ENCODE data around the gene CLPTM1L.
"Not testable (repeated sequence)": the region's sequence is repeated elsewhere in the genome, so short reads cannot be mapped to it uniquely, and the experiment has no call there.

Gene CLPTM1L

DNA sequence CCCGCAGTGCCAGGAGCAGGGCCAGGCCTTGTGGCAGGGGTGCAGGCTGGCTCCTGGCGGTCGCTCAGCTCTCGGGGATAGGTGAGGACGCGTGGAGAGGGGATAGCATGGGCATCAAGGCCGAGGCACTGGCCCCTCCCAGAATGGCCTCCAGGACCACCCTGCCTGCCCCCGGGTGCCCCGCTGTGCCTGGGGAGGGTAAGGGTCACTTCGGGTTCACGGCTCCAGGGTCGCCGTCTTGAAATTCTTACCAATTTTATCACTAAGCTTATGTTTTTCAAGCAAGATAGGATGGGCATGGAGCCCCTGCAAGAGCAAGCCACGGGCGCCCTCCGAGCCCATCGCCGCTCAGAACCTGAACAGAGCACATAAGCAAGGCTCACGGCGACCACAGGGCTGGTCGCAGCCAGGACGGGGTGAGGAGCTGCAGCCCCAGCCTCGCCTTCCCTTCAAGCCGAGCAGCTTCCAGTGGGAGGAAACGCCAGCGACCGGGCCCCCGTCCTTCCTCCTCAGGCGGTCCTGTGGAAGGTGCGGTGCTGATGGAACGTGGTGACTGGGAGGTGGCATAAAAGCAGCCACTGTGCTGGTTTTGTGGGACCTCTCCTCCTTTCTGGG, 14.2 kb upstream of the CLPTM1L start:
- no peak for DNase-seq (ENCODE audit: low read depth)

DNA sequence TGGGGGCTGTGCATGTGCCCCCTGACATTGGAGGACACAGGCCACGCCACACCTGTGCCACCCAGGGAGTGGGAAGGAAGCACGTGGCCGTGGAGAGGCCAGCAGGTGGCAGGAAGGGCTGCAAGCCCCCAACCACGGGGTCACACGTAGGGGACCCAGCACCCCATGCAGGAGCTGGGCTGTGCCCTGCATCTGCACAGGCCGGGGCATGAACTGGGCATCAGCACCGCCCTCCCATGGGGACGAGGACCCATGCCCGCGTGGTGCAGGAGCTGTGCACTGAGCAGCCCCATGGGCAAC, 13.8 kb upstream of the CLPTM1L start:
- no peak for DNase-seq (ENCODE audit: low read depth)

DNA sequence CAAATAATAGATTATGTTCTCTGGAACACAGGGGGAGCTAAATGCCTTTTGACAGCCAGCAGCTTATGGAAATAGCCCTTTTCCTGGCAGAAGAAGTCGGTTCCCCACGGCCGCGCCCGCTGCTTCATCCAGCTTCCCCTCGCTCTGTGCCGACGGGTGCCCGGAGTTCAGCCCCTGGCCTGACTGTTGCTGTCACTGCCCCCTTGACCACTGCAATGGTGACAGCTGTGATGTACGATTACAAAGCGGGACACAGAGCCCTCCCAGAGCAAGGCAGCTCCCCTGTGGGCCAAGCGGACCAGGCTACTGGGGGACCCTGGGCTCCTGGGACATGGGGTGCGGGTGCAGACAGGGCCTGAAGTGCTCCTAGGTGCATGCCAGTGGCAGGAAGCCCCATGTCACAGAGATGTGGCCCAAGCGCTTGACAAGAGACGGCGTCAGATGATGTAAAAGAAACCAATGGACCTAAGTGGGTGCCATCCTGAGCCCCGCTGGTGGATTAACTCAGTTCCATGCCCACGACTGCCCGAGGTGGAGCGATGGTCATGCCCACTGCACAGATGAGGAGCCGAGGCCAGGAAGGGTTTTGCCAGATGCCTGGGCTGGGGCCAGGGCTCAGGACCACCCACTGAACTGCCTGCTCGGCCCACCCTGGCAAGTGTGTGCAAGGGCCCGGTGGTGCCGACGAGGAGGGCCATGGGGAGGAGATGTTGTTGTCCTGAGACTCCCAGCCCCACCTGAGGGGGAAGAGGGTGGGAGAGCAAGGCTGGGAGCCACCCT, 13.2 kb upstream of the CLPTM1L start:
- DNase-seq (ENCODE audit: low read depth) = no peak

DNA sequence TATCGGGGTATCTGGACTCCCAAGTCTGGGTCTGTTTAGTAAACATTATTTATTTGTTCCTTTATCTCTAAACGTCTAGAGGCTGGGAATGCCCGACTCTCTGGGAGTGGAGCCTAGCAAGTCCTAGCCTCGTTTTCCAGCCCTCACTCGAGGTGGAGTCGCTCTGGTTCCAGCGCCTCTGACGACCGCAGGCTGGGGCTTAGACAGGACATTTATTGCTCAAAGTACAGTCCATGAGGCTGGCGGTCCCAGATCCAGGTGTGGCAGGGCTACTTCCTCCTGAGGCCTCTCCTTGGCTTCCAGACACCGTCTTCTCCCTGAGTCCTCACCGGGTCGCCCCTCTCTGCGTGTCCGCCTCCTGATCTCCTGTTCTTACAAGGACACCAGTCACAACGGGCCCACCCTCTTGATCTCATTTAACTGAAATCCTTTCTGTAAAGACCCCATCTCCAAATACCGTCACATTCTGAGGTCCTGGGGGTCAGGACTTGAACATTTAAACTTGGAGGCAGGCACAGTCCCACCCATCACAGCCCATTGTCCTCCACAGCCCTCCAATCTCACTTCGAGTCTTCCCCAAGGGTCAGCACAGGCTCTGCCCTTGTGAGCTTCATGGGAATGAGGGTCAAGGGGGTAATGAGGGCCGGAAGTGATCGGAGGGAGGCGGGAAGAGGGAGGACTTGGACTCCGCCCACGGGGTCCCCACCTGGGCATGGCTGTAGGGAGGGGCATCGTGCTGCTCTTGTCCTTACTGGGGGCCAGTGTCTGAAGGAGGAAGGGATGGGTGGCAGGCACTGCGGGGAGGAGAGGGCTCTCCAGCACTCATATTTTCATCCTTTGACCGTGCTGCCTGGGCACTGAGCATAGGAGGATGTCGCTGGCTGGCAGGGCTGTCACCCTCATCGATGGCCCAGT, 12.2 kb upstream of the CLPTM1L start:
- DNase-seq (ENCODE audit: low read depth) = no peak

DNA sequence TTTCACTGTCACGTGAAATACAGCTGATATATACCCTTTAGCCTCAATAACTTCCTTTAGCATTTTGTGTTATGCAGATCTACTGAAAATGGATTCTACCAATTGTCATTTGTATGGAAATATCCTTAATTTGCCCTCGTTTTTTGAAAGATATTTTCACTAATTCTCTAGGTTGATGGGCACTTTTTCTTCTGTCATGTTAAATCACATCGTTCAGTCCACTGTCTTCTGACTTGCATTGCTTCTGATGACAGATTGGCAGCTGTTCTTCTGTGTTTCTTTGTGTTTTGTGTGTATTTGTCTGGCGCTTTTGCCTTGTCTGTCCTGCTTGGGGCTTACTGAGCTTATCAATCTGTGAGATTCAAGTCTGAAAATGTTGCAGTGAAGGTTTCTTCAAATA, 9.7 kb upstream of the CLPTM1L start:
- DNase-seq (ENCODE audit: low read depth) = no peak

DNA sequence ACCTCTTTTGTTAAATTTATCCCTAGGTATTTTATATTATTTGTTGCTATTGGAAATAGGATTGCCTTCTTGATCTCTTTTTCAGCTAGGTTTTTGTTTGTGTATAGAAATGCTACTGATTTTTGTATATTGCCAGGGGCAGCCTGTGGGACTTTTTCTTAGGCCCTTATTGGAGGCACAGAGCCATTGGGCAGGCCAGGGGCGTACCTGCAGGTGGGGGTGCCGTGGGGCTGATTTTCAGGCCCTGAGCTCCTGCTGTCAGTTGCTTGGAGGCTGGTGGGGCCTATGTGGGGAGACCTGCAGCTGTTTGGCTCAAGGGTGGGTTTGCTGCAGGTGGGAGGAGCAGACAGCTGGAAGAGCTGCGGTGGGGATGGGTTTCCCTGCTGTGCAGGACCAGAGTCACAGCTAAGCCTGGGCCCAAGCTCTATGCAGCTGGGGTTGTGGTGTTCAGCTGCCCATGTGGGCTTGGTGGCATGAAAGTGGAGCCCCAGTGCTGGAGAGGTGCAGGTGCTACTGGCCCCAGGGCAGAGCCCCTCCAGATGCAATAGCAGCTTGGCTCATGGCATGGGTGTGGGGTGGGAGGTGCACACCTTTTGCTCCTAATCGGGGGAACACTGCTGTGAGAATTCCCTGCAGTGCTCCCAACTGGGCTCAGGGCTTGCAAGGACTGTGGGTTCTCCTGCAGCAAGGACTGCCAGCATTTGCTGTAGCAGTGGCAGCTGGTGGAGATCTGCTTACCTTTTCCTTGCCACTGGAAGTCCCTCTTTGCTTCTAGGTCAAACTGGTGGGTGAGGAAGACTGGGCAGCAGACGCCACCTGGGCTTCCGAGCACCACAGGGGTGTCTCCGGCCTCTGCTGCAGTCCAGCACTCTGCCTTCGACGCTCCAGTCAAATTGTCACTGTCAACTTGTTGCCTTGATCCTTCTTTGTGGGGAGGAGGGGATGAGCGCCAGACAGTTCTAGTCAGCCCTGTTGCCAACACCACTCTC, 7.6 kb upstream of the CLPTM1L start:
- no peak for DNase-seq (ENCODE audit: low read depth)

DNA sequence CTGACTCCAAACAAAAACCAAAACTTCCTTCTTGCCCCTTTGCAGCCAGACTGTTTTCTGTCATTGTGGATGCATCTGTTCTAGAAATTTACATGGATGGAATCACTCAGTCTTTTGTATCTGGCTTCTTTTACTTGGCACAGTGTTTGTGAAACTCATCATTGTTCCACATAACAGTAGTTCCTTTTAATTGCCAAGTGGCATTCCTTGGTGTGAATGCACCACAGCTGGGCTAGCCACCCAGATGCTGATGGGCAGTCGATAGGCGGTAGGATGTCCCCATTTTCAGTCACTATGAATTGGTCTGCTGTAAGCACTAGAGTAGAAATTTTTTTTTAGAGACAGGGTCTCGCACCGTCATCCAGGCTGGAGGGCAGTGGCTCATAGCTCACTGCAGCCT, 6.3 kb upstream of the CLPTM1L start:
- DNase-seq (ENCODE audit: low read depth) = no peak

DNA sequence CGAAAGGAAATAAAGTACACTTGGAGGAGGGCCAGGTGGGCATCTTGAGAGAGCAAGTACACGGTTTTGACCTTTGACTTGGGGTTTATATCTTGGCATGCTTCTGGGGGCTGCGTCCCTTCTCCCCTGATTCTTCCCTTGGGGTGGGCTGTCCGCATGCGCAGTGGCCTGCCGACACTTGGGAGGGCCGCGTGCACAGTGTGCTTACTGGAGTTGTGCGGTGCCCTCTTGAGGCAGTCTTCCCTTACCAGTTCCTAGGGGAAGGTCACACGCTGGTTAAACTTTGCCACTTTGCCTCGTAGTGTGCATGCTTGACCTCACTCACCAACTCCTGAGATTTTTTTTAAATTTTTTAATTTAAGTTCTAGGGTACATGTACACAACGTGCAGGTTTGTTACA, 4.3 kb upstream of the CLPTM1L start:
- no peak for DNase-seq (ENCODE audit: low read depth)

DNA sequence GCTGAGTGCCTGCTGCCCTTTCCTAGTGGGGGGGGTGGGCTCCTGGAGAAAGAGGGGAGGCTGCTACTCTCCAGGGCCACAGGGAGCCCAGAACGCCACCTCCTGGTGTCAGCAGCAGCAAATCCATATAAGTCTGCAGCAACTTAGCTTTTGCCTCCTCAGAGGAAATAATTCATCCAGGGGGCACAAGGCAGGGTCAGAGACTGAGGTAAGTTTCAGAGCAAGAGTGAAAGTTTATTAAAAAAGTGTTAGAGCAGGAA, 4.0 kb upstream of the CLPTM1L start:
- no peak for DNase-seq (ENCODE audit: low read depth)

DNA sequence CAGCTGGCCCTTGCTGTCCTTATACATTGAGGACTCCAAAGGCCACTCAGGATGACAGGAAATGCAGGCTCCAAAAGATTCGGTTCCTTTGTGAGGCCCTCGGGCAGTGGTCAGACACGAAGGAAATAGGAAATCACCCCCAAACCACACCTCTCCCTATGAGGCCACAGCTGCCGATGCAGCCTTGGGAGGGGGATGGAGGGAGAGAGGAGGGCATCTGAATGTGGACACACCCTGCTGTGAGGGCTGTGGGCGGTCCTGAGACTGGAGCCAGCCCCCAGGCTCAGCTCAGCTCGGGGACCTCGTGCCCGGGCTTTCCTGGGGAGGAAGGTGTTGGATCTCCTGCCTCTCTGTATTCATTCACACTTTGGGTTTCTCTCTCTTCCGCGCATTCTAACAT, 2.7 kb upstream of the CLPTM1L start:
- no peak for DNase-seq (ENCODE audit: low read depth)

DNA sequence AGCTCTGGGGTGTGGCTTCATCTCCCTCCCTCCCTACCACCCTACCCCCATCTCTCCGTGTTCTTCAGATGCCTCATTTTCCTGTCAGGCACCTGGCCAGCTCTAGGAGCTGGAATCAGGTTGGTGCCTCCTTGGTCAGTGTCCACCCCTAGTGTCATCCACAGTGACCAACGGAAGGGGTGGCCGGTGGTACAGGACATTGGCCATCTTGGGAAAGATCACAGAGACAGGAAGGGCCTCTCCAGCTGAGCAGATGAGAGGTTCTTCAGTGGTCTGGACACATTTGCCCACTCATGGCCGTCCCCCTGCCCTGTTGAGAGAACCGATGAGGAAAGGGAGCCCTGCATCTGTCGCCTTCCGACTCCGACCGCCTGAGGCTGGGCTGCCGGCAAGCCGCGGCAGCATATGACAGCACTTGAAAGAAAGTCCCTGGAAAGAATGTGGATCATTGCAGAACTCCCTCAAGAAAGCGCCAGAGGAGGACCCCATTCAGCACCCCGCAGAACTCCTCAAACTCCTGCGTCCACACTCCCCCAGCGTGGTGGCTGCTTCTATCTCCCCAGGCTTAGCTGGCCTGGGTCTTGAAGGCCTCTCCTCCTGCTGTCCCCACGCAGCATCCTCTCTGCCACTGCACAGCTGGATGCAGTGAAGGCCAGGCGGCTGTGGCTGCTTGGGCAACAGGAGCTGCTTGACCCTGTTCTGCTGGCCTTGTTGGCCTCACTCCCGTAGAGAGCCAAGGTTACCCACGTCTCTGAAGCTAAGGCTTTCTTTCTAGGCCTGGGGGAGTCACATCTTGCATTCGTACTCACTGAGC, 1.9 kb upstream of the CLPTM1L start:
- no peak for DNase-seq (ENCODE audit: low read depth)

DNA sequence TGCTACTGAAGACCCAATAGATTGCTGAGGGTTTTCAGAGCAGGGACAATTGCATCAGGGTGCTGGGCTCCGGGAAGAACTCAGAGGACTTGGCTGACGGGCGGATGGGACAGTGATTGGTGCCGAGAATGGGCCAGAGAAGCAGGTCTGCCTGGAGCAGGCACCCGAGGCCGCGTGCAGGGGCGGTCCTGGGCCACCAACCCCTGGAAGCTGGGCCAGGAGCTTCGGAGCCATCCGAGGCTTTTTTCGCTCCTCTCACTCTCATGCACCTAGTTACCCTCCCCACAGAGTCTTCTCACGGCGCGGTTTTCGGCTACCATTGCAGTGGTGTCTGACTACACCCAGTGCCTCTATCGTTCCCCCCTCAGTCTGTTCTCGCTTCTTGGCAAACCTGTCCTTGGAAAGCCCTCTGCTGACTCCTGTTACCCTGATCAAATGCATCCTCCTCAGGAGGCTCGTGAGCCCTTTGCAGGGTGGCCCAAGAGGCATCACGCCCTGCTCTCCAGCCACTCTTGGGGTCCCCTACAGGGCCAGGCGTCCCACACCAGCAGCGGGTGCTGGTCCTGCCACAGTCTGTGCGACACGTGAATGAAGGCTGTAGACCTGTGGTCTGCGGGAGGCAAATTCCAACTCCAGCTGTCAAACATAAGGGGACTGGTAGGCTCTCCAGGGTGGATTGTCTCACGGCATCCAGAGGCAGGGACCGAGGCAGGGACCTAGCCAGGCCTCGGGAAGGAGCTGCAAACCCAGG, 1.2 kb upstream of the CLPTM1L start:
- DNase-seq (ENCODE audit: low read depth) = no peak

DNA sequence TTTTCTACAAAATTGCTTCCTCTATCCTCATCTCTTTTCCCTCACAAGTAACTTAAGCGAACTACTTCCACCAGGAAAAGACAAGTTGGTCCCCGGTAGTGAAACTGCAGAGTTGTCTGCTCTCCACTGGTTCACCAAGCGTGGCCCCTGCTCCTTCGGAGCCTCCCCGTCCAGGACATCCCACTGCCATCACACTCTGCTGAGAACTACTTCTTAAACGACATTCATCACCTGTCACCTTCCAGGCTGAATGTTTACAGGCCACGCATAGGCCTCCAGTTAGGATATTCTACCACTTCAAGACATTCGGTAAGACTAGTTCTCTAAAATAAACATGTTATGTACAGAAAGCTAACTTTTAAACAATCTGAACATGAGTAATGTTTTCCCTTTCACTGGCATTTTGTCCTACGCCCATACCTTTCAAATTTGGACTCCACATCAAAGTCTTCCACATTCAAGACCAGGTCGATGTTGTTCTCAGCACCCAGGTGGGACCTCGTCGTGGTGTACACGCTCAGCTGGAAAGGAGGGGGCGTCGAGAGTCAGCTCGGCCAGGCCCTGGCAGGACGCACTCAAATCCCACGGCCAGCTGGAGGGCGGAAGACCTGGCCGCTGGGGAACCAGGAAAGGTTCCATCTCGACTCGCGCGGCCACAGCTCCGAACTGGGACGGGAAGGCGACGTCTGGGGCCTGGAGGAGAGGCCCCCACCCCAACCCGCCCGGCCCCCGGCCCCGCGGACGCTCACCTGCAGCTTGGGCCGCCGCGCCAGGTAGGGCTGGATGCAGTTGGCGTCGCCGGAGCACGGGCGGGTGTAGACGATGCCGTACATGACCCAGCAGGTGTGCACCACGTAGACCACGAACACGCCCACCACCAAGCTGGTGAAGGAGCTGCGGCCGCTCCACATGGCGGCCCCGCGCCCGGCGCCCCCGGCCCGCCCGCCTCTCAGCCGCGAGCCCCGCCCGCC, 683 bp downstream of the CLPTM1L start:
- DNase-seq (ENCODE audit: low read depth) = peak; percentile 13

DNA sequence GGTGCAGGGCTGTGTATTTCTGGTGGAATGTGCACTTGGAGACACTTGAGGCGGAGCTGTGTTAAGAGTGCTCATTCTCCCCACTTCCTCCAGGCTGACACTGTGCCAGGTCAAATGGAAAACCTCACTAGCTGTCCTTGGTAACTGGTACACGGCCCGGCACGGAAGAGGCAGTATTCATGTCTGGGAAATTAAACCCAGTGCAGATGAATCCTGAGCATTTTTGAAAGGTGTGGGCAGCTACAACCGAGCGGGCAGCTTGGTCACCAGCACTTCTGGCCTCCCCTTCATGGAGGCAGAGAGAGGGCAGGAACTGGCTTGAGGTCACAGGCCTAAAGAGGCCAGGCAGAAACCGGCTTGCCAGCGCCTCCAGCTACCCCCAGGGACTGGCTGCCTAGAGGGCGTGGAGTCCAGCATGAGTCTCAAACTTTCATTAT, 1.6 kb downstream of the CLPTM1L start:
- no peak for DNase-seq (ENCODE audit: low read depth)

DNA sequence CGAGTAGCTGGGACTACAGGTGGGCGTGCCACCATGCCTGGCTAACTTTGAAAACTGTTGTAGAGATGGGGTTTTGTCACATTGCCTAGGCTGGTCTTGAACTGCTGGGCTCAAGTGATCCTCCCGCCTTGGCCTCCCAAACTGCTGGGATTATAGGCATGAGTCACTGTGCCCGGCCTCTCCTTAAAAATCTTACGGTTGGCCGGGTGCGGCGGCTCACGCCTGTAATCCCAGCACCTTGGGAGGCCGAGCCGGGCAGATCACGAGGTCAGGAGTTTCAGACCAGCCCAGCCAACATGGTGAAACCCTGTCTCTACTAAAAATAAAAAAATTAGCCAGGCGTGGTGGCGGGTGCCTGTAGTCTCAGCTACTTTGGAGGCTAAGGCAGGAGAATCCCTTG, 2.2 kb downstream of the CLPTM1L start:
- DNase-seq (ENCODE audit: low read depth) = not testable (repeated sequence)

DNA sequence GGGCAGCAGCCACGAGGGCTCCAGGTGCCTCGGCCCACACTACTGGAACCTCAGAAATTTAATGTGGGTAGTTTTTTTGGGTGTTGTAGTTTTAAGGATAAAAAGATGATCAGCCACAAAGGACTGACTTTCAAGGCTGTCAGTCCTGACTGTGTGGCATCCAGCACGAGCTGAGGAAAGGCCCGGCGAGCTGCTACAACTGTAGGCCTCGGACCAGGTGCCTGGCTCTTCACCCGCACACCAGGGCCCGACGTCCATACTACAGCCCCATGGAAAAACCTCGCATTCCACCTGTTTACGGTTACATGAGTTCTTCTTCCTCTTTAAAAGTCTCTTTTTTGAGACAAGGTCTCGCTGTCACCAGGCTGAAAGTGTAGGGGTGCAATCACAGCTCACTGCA, 2.6 kb downstream of the CLPTM1L start:
- DNase-seq (ENCODE audit: low read depth) = no peak

DNA sequence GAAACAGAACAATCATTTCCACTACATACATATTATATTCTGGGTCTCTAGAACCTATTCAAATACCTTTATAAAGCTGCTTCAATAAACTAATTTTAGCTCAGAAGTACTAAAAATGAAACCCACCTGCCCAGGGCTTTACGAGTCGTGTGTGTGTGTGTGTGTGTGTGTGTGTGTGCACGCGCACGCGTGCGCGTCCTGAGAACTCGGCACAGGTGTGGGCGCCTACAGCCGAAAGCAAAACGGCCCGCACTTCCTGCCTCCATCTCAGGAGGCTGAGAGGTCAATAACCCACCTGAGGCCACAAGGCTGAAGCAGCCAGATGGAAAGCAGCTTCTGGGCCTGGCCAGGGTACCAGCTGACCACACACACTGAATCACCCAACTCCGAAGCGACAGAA, 3.0 kb downstream of the CLPTM1L start:
- DNase-seq (ENCODE audit: low read depth) = no peak

DNA sequence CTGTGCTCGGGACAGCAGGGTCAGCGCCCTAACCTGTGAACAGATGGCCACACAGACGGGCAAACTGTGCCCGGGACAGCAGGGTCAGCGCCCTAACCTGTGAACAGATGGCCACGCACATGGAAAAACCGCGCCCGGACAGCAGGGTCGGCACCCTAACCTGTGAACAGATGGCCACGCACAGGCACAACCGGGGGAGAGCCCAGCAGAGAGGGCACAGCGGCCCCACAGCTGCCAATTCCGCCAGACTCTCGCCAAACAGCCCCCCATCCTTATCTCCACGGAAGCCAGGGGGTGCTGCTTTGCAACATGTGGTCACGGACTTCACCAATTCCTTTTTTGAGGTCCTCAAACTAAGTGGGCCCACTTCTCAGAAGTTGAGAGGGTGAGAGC, 5.1 kb downstream of the CLPTM1L start:
- DNase-seq (ENCODE audit: low read depth) = not testable (repeated sequence)

DNA sequence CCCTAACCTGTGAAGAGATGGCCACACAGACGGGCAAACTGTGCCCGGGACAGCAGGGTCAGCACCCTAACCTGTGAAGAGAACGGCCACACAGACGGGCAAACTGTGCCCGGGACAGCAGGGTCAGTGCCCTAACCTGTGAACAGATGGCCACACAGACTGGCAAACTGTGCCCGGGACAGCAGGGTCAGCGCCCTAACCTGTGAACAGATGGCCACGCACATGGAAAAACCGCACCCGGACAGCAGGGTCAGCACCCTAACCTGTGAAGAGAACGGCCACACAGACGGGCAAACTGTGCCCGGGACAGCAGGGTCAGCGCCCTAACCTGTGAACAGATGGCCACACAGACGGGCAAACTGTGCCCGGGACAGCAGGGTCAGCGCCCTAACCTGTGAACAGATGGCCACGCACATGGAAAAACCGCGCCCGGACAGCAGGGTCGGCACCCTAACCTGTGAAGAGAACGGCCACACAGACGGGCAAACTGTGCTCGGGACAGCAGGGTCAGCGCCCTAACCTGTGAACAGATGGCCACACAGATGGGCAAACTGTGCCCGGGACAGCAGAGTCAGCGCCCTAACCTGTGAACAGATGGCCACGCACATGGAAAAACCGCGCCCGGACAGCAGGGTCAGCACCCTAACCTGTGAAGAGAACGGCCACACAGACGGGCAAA, 5.6 kb downstream of the CLPTM1L start:
- DNase-seq (ENCODE audit: low read depth) = not testable (repeated sequence)
